Activated naive CD4-positive, alpha-beta T cell (primary cell): Measurements from ENCODE around the gene TMEM176A.
"Not testable (repeated sequence)": the region's sequence is repeated elsewhere in the genome, so short reads cannot be mapped to it uniquely, and the experiment has no call there.

Source experiments
- DNase-seq, 4 experiments: peaks; one replicate each; lab custom pipeline; 2025; lab: John Stamatoyannopoulos, UW

TMEM176A gene, protein sequence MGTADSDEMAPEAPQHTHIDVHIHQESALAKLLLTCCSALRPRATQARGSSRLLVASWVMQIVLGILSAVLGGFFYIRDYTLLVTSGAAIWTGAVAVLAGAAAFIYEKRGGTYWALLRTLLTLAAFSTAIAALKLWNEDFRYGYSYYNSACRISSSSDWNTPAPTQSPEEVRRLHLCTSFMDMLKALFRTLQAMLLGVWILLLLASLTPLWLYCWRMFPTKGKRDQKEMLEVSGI

DNA sequence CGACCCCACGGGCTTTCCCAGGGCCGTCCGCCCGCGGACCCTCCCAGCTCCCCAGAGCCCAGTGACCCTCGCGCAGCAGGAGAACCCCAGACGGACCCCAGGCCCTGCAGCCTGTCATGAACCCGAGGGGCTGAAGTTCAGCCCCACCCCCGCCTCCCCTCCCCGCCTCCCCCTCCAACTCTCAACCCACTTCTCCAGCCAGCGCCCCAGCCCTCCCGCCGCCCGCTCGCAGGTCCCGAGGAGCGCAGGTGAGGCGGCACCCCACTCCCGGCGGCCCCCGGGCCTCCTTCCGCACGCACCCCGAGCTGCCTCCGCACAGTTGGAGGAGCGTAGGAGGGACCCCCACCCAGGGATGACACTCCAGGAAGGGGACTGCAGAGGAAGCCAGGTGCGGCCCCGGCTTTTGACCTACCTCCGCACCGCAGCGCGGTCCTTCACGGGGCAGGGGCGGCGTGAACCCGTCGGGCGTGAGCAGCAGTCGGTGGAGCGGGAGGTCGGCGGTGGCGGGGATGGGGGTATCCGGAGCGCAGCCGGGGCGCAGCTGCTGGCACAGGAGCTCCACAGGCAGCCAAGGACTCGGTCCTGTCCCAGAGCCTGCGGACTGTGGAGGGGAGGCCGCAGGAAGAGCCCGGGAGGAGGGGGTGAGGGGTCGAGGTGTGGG, at the start of gene TMEM176A:
TMEM176A (plus strand) TSS at position 189 of the 661 bp plus-strand sequence. CDS start 782 bp downstream, outside the sequence.
- peak in 1 of 4 experiments; percentile 14 for DNase-seq

DNA sequence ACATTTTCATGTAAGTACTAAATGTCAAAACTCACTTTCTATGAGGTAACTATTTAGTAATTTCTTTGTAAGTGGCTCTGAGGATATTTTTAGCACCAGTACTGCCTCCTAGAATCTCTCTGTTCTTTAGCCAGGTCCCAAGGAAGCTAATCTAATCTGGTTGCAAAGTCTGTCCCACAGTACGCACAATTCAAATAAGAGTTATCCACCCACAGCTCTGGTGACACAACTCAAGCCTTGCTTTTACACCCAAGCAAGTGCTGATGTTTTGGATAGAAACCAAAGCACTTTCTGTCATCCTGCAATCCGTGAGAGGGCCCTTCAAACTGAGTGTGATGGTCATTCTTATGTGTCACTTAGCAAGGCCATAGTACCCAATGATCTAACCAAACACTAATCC, 48.9 kb upstream of the TMEM176A start:
- DNase-seq: no peak

DNA sequence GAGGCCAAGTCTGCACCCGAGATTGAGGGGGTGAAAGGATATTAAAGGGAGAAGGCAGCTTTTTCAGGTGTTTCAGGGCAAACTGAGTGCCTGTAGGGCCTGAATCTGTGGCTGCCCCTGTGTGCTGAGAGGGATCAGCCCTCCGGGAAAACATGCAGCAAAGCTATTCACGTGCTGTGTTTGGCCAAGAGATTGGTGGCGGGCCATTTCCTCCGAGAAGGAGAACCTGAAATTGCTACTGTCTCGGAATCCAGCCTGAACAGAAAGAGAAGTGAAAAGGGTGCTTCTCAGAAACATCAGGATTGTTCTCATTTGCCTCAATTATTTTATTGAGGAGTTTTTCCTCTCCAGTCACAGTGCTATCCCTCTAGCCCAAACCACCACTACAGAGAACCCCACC, 47.3 kb upstream of the TMEM176A start:
- DNase-seq: no peak

DNA sequence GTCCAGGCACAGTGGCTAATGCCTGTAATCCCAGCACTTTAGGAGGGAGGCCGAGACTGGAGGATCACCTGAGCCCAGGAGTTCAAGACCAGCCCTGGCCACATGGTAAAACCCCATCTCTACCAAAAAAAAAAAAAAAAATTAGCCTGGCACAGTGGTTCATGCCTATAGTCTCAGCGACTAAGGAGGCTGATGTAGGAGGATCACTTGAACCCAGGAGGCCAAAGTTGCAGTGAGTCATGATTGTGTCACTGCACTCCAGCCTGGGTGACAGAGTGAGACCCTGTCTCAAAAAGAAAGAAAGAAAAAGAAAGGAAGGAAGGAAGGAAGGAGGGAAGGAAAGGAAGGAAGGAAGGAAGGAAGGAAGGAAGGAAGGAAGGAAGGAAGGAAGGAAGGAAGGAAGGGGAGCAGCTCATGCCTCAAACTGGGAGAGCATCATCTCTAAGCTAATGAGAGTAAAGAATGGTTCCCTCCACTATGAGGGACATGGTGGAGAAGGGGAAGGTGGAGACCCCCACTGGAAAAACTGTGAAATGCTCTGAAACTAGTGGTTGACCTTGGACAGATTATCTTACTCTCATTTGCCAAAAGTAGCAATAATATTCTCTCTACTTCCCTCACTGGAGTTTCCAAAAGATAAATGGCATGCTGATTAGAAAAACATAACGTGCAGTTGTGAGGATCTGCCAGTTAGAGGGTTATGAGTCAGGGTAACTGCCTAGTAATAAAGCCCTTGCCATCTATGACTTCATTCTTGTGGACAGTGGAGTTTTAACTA, 46.6 kb upstream of the TMEM176A start:
- DNase-seq: no peak

DNA sequence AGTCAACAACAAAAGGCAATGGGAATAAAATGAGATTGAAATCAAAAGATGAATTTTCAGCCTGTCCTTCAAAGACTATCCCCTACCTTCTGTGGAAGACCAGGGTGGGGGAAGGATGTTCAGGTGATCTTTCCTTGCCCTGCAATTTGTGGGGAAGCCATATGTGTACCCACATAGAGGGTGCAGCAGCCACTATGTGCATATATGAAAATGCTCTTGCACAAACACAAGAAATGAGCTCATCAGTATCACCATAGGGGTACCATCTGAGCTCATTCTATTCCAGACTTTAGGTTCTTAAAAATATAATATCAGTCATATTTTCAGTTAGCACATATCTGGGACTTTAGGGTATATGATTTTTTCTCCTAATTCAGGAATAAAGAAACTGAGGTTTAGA, 45.6 kb upstream of the TMEM176A start:
- no peak for DNase-seq

DNA sequence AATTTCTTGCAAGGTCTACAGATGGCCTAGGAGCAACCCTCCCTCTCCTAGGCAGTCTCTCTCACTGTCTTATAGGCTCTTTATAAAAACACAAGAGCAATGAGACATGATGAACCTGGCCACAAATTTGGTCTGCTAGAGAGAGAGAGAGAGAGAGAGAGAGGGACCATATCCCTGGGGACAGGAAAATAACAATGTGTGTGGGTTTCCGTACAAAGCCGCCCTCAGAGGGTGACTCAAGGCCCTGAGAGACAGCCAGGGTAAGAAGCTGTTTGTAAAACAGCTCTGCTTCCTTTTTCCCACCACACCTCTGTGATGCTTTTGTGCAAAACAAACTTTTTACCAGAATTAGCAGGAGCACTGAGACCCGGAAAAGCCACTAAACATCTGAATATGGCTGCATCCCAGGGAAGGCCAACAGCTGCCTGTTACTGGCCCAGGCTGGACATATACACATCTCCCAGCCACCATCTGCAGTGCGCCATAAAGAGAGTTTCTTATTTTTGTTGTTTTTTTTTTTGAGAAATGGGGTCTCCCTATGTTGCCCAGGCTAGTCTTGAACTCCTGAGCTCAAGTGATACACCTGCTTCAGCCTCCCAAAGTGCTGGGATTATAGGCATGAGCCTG, 45.0 kb upstream of the TMEM176A start:
- peak in 2 of 4 experiments; percentile 27 to 54 for DNase-seq

DNA sequence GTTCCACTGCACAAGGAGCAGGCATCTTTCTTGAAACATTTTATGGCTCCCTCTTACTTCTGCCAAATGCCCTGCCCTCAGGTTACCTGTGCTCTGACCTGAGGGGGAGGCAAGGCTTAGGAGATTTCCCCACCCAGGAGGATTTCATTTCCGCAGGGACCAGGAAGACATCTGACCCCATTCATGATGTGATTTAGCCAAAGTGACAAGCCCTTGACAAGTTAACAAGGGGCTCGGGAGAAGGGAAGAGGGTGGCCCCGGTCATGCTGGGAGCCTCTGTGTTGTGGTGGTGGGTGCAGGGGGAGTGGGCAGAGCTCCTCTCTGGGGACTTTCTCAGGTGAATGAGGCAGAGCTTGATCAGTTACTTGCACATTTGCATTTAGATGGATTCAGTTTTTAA, 44.4 kb upstream of the TMEM176A start:
- no peak for DNase-seq

DNA sequence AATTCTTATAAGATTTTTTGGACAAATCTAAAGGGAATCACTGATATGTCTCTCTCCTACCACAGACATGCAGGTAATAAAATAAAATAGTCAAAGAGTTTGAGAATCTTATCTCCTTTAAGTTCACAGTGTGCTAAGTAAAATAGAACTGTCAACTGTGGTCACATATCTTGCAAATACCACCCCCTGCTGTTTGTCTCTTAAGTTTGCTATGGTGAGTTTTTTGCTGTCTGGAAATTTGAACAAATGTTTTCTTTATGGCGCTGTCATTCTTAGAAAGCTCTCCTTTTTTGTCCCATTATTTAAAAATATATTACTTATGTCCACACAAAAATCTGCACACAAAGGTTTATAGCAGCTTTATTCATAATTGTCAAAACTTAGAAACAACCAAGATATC, 43.7 kb upstream of the TMEM176A start:
- DNase-seq: no peak

DNA sequence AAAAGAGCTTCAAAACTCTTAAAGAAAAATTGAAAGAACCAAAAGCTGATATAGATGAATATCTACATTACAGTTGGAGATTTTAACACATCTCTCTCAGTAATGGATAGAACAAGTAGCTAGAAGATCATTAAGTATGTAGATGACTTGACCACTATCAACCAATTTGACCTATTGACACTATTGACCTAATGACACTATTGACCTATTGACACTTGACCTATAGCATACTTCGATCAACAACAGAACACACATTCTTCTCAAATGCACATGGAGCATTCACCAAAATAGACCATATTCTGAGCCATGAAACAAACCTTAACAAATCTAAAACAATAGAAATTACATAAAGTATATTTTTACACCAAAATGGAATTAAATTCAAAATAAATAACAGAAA, 41.1 kb upstream of the TMEM176A start:
- no peak for DNase-seq

DNA sequence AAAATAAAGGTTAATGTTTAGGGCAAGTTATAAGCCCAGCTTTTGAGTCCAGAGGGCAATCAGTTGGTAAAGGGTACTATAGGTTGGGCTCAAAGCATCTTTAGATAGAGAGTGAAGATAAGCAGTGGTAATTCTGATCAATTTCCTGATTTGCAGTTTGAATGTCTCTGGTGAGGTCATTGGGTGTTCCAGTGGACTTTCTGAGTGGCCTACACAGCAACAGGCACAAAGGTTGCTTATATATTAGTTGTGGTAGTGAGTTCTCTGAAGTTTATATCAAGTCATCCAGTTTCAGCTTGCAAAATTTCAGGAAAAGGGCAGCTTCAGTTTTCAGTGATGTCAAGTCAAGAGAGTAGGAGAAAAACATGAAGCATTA, 34.2 kb upstream of the TMEM176A start:
- DNase-seq: no peak

DNA sequence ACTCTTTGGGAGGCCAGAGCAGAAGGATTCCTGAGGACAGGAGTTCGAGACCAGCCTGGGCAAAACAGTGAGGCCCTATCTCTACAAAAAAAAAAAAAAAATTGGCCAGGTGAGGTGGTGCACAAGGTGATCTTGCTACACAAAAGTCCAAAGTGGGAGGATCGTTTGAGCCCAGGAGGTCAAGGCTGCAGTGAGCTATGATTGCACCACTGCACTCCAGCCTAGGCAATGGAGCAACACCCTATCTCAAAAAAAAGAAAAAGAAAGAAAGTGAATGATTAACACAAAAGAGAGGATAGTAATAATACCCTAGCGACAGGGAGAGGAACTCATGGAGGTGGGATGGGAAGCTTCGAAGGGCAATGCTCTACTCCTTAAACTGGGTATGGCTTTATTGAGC, 30.8 kb upstream of the TMEM176A start:
- DNase-seq: no peak

DNA sequence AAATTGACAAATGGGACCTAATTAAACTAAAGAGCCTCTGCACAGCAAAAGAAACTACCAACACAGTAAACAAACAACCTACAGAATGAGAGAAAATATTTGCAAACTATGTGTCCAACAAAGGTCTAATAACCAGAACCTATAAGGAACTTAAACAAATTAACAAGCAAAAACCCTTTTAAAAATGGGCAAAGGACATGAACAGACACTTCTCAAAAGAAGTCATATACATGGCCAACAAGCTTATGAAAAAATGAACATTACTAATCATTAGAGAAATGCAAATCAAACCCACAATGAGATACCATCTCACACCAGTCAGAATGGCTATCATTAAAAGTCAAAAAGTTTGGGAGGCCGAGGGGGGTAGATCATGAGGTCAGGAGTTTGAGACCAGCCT, 26.4 kb upstream of the TMEM176A start:
- DNase-seq: not testable (repeated sequence)

DNA sequence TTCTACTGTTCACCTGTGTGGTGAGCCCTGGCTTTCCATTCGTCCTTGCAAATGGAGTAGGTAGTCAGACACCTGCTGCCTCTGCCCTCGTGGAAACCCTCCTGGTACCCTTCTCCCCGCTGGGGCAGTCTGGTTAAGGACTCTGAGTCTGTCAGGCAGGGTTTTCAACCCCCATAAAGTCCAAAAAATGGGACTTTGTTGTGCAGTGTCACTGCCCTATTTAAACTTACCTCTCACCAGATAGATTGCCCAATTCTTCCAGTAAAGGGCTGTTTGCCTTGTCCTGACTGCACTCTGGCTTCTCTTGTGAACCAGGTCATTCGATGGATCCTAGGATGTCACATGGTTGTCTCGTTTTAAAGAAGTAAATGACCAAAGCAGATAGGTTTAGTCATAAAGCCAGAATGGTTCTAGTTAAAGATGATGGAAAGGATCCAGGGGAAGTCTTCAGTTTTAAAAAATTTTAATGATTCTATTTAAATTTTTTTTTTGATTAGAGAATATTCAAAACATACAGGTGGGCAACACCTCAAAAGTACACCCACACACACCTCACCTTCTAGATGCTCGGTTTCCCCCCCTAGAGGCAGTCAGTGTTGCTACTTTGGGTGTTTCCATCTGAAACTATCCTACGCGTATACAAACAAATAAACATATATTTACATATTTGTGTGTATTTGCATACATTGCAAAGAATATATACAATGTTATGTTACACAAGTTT, 22.4 kb upstream of the TMEM176A start:
- DNase-seq: no peak

DNA sequence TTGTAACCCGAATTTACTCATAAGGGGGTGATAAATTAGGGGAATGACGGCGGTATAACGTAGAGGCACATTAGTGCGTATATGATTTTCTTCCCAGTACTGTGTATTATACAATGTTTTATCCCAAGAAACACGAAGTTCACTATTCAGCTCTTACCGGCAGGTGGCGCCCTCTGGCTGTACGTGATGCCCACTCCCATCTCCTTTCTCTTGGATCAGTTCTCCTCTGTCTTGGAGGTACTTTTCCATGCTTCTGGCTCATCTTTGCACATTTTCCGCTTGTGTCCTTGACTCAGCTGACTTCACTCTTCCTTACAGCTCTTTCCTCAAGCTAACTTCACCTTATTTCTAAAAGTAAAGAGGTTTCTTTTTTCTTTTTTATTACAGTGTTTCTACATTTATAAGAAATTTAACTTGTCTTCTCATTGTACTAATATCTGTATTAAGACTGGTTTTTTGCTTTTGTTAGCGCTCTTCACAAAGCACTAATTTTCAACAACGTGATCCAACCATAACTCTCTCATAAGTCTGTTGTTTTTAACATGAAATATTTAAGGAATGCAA, 21.7 kb upstream of the TMEM176A start:
- peak; percentile 17 to 67 (median 62) for DNase-seq

DNA sequence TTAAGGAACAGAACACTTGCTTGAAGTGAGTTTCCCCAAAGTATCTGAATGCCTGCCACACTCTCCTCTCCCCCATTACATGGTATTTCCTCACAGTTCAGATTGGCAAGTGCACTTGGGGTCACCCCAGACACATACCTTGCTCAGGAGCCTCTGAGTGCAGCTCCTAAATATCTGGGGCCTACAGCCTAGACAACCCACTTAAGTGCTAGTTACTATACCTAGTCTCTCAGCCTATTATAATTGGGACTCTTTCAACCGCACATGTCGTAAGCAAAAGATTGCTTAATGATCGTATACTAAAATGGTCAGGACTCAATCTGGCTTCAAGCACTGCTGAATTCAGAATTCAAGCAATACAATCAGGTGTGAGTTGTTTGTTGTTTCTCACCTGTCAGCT, 20.3 kb upstream of the TMEM176A start:
- DNase-seq: no peak

DNA sequence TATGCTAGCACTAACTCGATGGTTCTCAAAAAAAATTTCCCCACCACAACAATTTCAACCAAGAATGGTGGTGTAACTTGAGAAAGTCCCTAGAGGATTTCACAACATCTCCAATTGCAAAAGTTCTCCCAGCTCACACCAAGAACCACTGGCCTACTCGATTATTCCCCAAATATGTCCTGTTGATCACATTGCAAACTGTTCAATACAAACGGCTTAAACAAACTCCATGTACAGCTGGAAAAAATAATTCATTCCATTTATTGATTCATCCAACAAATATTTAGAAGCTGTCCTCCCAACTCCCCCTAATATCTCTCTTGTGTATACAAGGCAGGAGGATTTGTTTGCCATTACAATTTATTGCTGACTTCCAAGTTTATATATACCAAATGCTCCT, 19.5 kb upstream of the TMEM176A start:
- no peak for DNase-seq

DNA sequence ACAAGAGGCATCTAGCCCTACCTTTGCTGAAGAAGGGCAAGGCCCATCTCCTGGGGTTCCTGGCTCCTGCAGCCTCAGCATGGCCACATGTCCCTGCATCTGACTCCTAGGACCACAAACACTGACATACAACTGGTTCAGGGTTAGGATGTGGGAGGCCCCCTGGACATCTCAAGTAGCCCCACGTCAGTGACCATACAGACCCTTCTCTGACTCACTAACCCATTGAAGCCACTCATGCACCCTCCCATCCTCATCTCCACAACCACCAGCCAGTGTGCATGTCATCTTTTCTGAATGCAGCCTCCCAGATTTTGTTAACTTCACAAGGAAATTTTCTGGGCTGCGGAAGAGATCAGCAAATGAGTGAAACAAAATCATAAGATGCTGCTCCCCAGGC, 18.6 kb upstream of the TMEM176A start:
- no peak for DNase-seq

DNA sequence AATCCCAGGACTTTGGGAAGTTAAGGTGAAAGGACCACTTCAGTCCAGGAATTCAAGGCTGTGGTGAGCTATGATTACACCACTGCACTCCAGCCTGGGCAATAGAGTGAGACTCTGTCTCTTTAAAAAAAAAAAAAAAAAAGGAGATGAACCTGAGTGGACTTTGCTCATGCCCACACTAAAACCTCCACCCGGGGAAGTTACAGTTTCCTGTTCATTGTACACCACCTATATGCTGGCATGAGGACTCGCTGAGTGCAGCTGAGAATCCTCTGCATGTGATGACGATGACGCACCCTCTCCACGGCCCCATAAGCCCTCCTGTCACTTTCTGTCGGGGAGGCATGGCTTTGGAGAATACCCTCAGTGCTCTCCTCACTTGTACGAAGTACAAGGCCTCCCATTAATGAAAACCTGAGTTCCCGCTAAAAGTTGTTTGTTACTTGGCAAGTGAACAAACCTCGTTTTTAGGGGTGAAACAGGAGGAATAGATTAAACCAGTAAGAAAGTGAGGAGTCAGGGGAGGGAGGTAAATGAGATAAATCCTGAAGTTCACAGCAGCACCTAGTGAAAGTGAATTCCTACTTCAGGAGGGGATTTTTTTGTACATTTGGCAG, 16.3 kb upstream of the TMEM176A start:
- no peak for DNase-seq

DNA sequence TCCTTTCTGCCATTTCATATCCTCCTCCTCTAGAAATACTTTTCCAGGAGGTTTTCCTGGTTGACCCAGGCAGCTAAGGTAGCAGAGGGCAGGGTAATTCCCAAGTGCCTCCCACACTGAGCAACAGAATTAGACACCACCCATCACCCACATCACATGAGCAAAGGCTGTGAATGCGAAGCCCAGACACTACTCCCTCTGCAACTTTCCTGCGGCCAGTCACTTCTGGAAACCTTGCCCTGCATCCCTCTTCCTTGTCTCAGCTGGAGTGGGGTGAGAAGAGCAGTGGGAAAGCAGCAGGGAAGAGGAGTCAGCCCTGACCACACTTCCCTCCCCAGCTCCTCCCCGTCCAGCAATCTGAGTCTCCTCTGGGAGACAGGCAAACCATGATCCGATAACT, 15.6 kb upstream of the TMEM176A start:
- no peak for DNase-seq

DNA sequence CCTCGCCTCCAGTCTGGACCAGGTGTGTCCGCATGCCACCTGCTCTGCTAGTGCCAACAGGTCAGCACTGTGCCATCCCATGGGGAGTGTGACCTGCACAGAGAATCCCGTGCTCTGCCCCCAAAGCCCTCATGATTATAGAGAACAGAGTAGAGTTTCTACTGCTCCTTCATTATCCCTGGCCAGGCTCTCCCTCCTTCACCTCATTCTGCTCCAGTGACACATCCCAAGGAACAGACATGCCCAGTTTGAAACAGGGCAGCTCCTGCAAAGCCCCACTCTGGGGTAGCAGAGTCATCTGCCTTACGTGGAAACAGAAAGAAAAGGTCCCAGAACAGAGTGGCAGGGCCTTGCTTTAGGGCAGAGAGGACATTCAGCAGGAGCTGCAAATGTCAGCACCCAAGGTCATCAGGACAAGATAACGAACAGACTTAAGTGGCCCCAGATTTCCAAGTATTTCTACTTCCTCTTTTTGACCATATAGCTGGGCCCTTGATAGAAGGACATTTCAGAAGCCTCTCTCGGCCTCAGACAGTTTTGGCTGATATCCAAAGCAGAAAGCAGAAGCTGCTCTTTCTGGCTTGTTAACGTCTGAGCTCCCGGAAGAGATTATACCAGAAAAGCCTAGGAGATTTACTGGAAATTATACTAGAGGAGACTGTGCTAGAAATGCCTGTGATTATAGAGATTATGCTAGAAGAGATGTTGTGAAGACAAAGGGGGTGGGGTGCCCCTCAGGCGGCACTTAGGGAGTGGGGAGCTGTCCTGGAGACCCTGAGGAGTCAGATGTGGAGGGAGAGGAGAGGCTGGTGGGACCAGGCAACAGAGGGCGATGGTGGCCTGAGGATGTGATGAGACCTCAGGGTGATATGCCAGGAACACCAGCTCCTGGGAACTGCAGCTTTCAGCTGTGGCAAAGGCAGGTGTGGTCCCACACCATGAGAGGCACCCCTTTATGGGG, 13.0 kb upstream of the TMEM176A start:
- no peak for DNase-seq
